HuH-7 (cell line): ENCODE results near the gene ISX.
A peak's percentile ranks its signal among the peaks of the same experiment; 100 is the strongest.

Source experiments
- DNase-seq: peaks from one replicate; pipeline ENCODE4 v3.0.0; 2011; ENCODE audit warnings: low spot score

The ISX gene

GRCh38 chr22:35113341-35113740, 47.4 kb downstream of the ISX start:
- no peak for DNase-seq

GRCh38 chr22:35114131-35114980, 48.4 kb downstream of the ISX start:
- DNase-seq, result no peak

DNA sequence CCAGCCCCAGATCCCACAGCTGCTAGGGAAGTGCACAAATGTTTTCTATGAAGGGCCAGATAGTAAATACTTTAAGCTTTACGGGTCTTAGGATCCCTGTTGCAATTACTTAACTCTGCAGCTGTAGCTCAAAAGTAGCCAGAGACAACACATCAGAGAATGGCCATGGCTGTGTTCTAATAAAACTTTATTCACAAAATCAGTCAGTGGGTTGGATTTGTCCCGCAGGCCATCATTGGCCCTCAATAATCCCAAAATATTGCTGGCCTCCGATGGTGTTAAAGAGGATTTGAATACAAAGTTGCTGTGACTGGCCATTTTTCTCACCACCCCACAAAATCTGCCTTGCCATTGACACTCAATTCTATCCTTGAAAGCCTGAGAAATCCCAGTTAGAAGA, 49.6 kb downstream of the ISX start:
- no peak for DNase-seq

DNA sequence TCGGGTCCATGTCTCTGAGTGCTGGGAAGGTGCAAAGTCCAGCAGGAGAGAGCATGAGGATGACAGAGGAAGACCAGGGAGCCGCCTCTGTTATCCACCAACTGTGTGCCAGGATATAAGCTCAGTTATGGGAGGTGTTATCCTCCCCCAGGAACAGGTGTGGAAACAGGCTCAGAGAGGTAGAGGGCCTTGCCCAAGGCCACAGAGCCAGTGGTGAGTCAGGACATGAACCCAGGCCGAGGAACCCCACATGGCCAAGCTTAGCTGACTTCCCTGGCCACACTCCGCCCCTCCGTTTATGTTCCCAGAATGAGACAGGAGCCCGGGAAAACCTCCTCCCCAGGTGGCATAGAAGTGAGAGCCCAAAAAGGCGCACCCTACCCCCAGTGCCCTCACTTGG, 50.3 kb downstream of the ISX start:
- DNase-seq, result no peak

DNA sequence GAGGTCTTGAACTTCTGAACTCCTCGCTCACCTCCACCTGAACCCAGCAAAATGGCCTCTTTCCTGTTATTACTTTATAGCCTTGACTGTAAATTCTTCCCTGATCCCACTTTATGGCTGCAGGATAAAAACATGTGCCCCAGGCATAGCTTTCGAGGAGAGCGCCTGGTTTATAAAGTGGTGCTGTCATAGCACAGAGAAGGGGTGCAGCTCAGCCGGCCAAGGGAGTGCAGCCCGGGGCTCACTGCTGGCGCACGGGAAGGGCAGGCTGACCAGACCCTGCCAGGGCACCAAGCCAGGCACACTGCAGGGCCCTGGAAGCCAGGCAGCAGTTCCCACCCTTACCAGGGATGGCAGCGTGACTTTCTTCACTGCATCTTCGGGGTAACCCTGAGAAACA, 50.9 kb downstream of the ISX start:
- DNase-seq, result no peak

DNA sequence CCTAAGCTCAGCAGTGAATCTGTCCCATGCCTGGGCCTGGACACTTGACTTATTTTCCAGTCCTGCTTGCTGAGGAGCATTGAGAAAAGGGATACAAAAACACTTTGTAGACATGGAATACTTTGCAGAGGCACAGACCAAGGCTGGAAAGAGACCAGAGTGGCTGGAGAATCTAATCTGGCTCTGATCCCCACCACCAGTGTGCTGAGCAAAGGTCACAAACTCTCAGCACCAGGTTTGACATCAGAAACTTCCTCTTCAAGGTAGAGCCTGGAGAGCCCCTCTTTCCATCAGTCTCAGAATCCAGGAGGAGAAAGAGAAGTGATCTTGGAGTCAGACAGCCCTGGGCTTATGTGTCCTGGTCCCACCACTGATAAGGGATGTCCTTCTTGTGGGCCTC, 53.5 kb downstream of the ISX start:
- DNase-seq, result no peak

DNA sequence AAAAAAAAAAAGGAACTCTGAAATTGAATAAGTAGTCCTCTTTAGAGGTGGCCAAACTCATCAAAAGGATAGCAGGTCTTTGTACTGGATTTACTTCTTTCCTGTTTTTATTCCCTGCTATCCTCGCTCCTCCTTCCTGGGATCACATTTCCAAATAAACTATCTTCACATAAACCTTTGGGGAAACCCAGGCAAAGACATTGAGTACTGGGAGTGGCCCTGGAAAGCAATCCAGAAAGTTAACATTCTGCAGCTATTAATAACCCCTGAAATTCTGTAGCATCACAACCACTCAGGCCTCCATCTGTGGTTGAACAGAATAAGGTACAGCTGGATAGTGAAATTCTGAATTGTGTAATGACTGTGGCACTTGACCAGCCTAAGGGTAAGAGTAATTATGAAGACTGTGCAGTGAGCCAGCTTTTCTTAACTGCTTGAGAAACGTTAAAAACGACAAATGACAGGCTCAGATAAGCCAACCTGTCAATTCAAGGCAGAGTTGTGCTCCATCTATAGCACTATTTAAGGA, 58.8 kb downstream of the ISX start:
- DNase-seq, result no peak

GRCh38 chr22:35126993-35127392, 61.0 kb downstream of the ISX start:
- DNase-seq, result no peak

DNA sequence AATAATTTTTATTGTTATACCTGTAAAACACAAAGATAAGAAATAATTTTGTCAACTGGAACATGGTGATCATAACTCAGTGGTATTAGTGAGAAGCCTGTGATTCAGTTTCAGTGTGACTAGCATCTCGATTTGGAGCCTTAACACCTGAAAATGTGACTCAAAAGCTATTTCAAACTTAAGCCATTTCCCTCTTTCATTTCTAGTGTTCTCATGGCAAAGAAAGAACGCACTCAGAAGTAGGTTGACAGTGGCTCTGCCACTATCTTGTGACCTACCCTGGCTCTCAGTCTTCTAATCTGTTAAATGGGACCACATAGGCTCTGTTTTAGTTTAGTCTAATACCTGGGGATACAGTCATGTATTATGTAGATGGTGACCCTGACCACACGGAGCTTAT, 62.7 kb downstream of the ISX start:
- no peak for DNase-seq

GRCh38 chr22:35131525-35132000, 65.6 kb downstream of the ISX start:
- no peak for DNase-seq

DNA sequence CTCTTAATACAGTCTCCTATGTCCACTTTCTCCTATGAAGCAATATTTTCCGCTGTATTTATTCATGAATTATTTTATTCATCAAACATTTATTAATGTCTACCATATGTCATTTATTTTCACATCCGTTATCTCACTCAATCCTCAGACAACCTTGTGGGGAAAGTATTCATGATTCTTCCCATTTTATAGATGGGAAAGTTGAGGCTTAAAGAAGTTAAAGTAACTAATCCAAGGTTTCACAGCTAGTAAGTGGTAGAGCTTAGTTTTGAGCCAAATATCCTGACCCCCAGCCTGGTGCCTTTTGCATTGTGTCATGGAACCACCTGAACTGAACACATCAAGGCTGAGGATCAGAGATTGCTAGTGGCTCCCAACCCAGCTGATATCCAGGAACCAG, 66.6 kb downstream of the ISX start:
- no peak for DNase-seq

DNA sequence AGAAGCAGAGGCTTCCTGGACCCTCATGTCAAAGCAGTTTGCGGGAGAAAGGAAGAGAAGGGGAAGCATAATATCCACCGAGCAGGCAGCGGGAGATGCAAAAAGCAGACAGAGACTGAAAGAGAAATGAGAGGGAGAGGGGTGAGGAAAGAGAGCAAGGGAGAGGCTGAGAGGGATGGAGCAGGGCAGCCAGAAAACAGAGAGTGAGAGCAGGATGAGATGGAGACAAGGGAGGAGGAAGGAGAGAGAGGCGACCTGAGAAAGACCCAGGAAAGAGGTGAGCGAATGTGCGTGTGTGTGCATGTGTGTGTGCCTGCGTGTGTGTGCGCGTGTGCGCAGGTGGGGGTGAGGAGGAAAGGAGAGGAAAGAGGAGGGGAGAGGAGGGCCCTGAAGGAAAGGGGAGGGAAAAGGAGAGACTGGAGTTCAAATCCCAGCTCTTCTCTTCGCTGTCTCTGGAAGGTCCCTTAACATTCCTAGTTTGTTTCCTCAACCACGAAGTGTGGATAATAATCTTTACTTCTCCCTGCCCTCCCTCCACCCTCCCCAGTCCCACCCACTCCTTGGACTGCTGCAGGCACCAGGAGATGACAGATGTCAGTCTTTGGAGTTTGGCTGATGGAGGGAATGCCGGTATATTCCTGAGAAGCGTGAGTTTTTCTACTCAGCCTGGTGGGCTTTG, 67.9 kb downstream of the ISX start:
- no peak for DNase-seq

DNA sequence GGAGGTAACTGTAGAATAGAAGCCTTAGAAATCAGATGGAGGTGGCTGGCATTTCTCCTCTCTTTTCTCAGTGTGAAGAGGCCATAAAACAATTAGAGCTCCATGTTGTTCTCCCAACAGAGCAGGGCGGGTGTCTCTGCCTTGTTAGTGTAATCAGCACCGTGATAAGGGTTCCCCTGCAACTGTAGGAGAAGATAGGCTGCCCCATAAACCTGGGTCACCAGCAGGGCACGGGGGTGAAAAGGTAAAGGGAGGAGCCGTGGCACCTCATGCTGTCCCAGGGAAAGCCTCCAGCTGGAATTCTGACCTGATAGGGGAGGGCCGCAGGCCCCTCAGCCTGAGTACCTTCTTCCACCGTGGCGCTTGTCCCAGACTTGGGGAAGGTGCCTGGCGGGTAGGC, 68.7 kb downstream of the ISX start:
- DNase-seq, result peak; percentile 28

DNA sequence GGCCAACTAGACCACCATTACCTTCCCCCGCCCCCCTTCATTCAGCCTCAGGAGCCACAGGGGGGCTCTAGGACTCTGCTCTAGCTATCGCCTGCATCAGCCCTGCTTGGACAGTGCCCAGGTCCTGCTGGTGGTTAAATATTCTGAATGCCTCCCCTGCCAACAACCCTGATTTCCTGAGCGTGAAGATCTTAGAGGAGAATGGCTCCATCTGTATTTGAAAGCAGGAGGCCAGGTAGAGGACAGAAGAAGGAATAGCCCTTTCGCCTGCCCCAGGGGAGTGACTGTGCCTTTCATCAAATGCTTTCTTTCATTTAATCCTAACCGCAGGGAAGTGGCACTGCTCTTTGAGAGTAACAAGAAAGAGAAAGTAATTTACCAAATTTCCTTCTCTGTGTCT, 69.2 kb downstream of the ISX start:
- no peak for DNase-seq
